VCaP (cell line): ENCODE measurements around the gene ATXN7L1.

ENCODE experiments used
- H3K27ac ChIP-seq: fragments of 450-650 bp; 2 replicates; pipeline ENCODE4 v1.5.1; 2017
- TF ChIP-seq, protein P1 (sequence below): fragments of 450-650 bp; conservative IDR thresholded peaks from 2 replicates; pipeline ENCODE4 v1.5.1; 2017; ENCODE audit warnings: mild to moderate bottlenecking, moderate library complexity

ATXN7L1 gene

DNA sequence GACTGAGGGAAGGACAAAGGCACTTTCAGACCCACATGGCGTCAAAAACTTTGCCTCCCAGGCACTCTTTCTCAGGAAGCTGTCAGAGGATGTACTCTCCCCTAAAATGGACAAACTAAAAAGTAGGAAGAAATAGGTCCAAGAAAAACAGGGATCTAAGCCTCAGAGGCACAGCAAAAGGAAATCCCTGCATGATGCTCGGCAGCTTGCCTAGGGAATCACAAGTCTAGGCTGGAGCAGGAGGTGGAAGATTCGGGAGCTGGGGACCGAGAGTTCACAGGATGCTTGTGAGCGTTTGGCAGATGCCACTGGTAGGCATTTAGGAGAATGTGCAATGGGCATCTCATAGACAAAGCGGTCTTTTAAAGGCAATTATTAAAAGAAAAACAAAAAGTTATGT lies 60.8 kb downstream of the ATXN7L1 start:
- H3K27ac ChIP-seq, result no peak overlapping the region
- TF ChIP-seq, protein P1, sequence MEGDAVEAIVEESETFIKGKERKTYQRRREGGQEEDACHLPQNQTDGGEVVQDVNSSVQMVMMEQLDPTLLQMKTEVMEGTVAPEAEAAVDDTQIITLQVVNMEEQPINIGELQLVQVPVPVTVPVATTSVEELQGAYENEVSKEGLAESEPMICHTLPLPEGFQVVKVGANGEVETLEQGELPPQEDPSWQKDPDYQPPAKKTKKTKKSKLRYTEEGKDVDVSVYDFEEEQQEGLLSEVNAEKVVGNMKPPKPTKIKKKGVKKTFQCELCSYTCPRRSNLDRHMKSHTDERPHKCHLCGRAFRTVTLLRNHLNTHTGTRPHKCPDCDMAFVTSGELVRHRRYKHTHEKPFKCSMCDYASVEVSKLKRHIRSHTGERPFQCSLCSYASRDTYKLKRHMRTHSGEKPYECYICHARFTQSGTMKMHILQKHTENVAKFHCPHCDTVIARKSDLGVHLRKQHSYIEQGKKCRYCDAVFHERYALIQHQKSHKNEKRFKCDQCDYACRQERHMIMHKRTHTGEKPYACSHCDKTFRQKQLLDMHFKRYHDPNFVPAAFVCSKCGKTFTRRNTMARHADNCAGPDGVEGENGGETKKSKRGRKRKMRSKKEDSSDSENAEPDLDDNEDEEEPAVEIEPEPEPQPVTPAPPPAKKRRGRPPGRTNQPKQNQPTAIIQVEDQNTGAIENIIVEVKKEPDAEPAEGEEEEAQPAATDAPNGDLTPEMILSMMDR, result no peak

DNA sequence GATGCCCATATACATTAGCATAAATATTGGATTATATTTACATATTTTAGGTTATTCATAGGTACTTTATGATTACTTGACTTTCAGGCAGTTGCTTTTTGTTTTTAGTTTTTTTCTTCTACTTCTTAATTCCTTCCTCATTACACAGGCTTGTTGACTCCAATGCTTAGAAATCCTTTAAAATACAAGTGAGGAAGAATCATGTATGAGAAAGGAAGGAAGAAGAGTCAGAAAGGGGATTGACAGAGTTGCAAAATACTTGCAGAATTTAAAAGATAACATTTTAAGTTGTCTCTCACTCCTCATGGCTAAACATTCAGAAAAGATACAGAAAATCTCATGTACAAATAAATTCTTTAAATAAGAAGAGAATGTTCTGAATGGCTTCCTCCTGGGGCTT lies 61.9 kb downstream of the ATXN7L1 start:
- TF ChIP-seq, protein P1, result no peak
- no peak overlapping the region for H3K27ac ChIP-seq

DNA sequence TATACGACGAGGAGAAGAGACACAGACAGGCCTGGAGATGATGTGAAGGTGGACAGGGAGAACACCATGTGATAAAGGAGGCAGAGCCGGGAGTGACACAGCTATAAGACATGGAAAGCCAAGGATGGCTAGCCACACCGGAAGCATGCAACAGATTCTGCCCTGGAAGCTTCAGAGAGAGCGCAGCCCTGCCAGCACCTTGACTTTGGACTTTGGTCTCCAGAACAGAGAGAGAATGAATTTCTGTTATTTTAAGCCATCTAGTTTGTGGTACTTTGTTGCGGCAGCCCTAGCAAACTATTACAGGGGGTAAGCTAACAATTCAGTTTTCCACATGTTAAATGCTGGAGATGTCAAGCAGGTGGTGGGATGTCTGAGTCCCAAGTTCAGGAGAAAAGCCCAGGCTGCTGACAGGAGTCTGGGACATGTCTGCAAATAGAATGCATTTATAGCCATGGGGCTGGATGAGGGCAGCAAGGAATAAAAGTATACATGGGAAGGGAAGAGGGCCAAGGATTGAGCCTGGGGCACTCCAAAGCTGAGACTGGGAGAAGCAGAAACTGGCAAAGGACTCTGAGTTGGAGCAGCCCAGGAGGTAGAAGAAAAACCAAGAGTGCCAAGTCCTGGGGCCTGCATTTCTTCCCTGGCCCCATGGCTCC lies 65.1 kb downstream of the ATXN7L1 start:
- H3K27ac ChIP-seq, result no peak overlapping the region
- TF ChIP-seq, protein P1, result no peak

DNA sequence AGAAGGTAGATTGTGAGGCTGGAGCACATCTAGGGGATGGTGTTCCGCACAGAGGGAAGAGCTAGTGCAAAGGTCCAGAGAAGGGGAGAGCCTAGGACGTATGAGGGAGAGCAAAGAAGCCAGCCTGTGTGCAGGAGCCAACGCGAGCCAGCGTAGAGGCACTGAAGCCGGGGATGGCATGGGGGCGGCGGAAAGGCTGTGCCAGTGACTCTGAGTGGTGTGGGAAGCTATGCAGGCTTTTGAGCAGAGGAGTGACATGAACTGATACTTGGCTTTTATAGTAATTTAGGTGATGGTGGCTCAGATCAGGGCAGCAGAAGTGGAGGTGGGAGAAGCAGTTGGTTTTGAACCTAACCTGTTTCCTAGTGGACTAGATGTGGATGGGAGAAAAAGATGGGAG lies 65.8 kb downstream of the ATXN7L1 start:
- H3K27ac ChIP-seq, result no peak overlapping the region
- TF ChIP-seq, protein P1, result no peak

DNA sequence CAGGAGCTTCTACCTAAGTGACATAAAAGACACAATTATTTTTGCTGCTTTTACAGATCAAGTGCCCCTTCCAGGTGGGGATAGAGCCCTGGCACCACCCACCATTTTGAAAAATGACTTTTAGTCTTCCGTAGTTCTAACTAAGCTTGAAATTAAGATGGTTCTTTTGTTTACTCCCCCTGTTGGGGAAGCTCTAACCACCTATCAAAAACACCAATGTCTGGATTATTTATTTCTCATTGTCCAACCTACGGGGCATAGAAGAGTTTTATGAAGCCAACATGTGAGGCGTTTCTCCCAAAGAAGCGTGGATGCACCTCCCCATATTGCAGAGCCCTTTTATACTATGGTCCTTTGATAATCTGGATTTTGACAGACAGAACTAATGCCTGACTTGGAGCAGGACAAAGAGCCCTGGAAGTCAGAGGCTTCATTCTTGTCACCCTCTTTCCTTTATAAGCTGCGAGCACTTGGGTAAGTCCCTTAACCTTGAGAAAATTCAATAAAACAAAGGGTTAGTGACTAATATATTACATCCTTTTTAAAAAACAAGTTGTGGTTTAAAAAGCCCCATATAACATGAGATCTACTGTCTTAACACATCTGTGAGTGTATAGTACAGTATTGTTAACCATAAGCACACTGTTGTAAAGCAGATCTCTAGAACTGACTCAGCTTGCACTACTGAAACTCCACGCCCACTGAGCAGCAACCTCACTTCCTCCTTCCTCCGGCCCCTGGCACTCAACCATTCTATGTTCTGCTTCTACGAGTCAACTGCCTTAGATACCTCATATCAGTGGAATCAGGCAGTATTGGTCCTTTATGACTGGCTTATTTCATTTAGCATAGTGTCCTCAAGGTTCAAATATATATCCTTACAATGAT lies 67.5 kb downstream of the ATXN7L1 start:
- TF ChIP-seq, protein P1, result no peak
- H3K27ac ChIP-seq, result no peak overlapping the region

DNA sequence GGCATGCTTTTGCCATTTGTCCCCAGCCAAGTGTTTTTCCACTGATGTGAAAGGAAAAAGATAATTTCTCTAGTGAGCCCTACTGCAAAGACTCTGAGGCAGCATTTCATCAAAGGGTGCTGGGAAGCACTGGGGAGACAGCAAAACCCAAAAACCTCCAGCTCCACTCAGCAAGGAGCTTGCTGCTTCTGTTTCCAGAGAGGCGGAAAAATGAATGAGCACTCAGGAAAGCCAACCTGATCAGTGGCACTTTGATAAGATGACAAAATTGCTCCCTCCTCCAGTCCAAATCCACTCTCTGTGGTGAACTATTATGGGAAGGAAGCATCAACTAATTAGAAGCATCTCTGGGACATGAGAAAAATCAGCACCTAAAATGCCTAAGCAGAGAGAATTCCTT lies 68.2 kb downstream of the ATXN7L1 start:
- TF ChIP-seq, protein P1, result no peak
- no peak overlapping the region for H3K27ac ChIP-seq

DNA sequence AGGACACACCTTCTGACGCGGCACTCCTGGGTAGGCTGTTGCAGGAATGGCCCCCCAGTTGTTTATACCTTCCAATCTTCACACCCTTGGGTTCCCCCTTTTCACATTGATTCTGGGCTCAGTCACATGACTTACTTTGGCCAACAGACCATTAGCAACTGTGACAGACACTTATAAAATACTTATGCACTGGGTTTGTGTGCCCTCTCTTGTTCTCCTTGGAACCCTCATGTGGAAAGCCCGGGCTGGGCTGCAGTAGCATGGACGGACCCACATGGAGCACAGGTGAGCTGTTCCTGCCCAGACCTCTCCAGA lies 69.0 kb downstream of the ATXN7L1 start:
- TF ChIP-seq, protein P1, result no peak
- no peak overlapping the region for H3K27ac ChIP-seq
